Activated CD8-positive, alpha-beta T cell treated with anti-CD3 and anti-CD28 coated beads for 36 hours (primary cell): ENCODE results near the gene DNM3. TPM values are rescaled to one million over a fixed set of nuclear protein-coding genes. Genes with fewer than 3 reads are reported as not detected.

Source experiments
- ATAC-seq: fragments of 200-7000 bp; cut with Tn5 transposase; one replicate; pipeline ENCODE4 v1.10.0; 2021; ENCODE audit warnings: mild to moderate bottlenecking, moderate library complexity
- CTCF ChIA-PET: fragments of 350-600 bp; sonication (Branson Sonifier 250); formaldehyde crosslinking; loops from one replicate; lab custom pipeline; 2021; ENCODE audit warnings: antibody characterized with exemption; lab: Charles Lee
- POLR2A ChIA-PET: fragments of 350-600 bp; sonication (Branson Sonifier 250); formaldehyde crosslinking; loops from one replicate; lab custom pipeline; 2021; ENCODE audit warnings: antibody characterized with exemption; lab: Charles Lee
- DNase-seq: peaks from one replicate; pipeline ENCODE4 v3.0.0-alpha.2; 2020
- H3K27ac Mint-ChIP-seq: one replicate; pipeline ENCODE4 v1.8.0; 2021; ENCODE audit warnings: mild to moderate bottlenecking, mixed read lengths
- H3K27me3 Mint-ChIP-seq: one replicate; pipeline ENCODE4 v1.8.0; 2021; ENCODE audit warnings: mixed read lengths
- H3K36me3 Mint-ChIP-seq: one replicate; pipeline ENCODE4 v1.8.0; 2021; ENCODE audit warnings: low read depth, mixed read lengths
- H3K4me1 Mint-ChIP-seq: one replicate; pipeline ENCODE4 v1.8.0; 2021; ENCODE audit warnings: low read depth, mixed read lengths
- H3K4me3 Mint-ChIP-seq: one replicate; pipeline ENCODE4 v1.8.0; 2021; ENCODE audit warnings: mild to moderate bottlenecking, moderate library complexity, mixed read lengths
- H3K9me3 Mint-ChIP-seq: one replicate; pipeline ENCODE4 v1.8.0; 2021; ENCODE audit warnings: mixed read lengths
- CTCF ChIP-seq: fragments of 200-600 bp; IDR thresholded peaks from one replicate; pipeline ENCODE4 v1.8.0; 2022; ENCODE audit warnings: antibody characterized with exemption, mild to moderate bottlenecking
- intact Hi-C: fragments of 100-400 bp; cut with micrococcal nuclease; formaldehyde crosslinking; loops from one replicate; pipeline ENCODE4 v1.10.0; 2022
- total RNA-seq, 2 experiments: library from RNA; stranded (reverse); gene quantifications; one replicate each; pipeline ENCODE4 v1.2.3, GENCODE V29; 2021

Gene DNM3
- total RNA-seq, 2 experiments from 2014 or later: 0.58 to 1.1 TPM

GRCh38 chr1:172086137-172086536 is 244.8 kb downstream of the DNM3 start:
- Mint-ChIP-seq H3K36me3 (no peaks in the 10 kb centered on the region), H3K4me1 (peaks cover 1% of the 10 kb centered on the region), H3K4me3 (no peak overlapping the region), H3K9me3 (no peaks in the 10 kb centered on the region), H3K27me3 (no peaks in the 10 kb centered on the region), H3K27ac (no peak overlapping the region)
- intact Hi-C loops: no loop called here
- CTCF ChIA-PET: interaction anchor here (1.7 kb wide), 1 partner anchor 313 kb away, joined by 6 read pairs; no protein-coding TSS in a partner anchor
- no peak for TF ChIP-seq CTCF
- no peak for ATAC-seq
- DNase-seq: no peak
- POLR2A ChIA-PET: no interaction called here

- peaks cover 1% of the 10 kb centered on the region for H3K4me1 Mint-ChIP-seq
- ChIA-PET POLR2A (no interaction called here), CTCF (no interaction called here)
Observed at GRCh38 chr1:172088256-172088655, 247.0 kb downstream of the DNM3 start.

GRCh38 chr1:172089768-172090510 is 248.6 kb downstream of the DNM3 start:
- no peaks in the 10 kb centered on the region for H3K9me3 Mint-ChIP-seq
- ATAC-seq (peak; percentile 90), DNase-seq (peak; percentile 82)
- TF ChIP-seq CTCF: peak; percentile 83
- ChIA-PET CTCF (interaction anchor here (0.6 to 2.7 kb wide), 20 partner anchors 9 to 354 kb away, joined by 3 to 21 read pairs (median 4); no protein-coding TSS in a partner anchor), POLR2A (no interaction called here)
- H3K27me3 Mint-ChIP-seq: no peaks in the 10 kb centered on the region
- H3K4me1 Mint-ChIP-seq: peaks cover 1% of the 10 kb centered on the region
- no peaks in the 10 kb centered on the region for H3K36me3 Mint-ChIP-seq
- intact Hi-C loops: loop anchor here (1.0 kb wide), 1 partner anchor 309 kb away; no protein-coding TSS in a partner anchor
- no peak overlapping the region for H3K4me3 Mint-ChIP-seq
- no peak overlapping the region for H3K27ac Mint-ChIP-seq

More at GRCh38 chr1:172088256-172088655, 247.0 kb downstream of the DNM3 start:
- no peak for TF ChIP-seq CTCF
- Mint-ChIP-seq H3K27me3 (no peaks in the 10 kb centered on the region), H3K9me3 (no peaks in the 10 kb centered on the region), H3K36me3 (no peaks in the 10 kb centered on the region), H3K27ac (no peak overlapping the region), H3K4me3 (no peak overlapping the region)
- intact Hi-C loops: no loop called here
- DNase-seq: no peak
- ATAC-seq: no peak

GRCh38 chr1:172090511-172090817 is 249.2 kb downstream of the DNM3 start:
- H3K27ac Mint-ChIP-seq: no peak overlapping the region
- TF ChIP-seq CTCF: peak; percentile 11
- ChIA-PET POLR2A (no interaction called here), CTCF (interaction anchor here (0.5 to 2.7 kb wide), 20 partner anchors 9 to 353 kb away, joined by 3 to 21 read pairs (median 4); no protein-coding TSS in a partner anchor)
- H3K4me3 Mint-ChIP-seq: no peak overlapping the region
- no peaks in the 10 kb centered on the region for H3K9me3 Mint-ChIP-seq
- intact Hi-C loops: loop anchor here (1.0 kb wide), 1 partner anchor 309 kb away; no protein-coding TSS in a partner anchor
- no peaks in the 10 kb centered on the region for H3K27me3 Mint-ChIP-seq
- H3K36me3 Mint-ChIP-seq: no peaks in the 10 kb centered on the region
- ATAC-seq (no peak), DNase-seq (no peak)
- H3K4me1 Mint-ChIP-seq: peaks cover 1% of the 10 kb centered on the region

- DNase-seq (no peak), ATAC-seq (no peak)
- Mint-ChIP-seq H3K9me3 (no peaks in the 10 kb centered on the region), H3K36me3 (no peaks in the 10 kb centered on the region), H3K4me1 (no peaks in the 10 kb centered on the region), H3K4me3 (no peak overlapping the region), H3K27me3 (no peaks in the 10 kb centered on the region), H3K27ac (no peak overlapping the region)
- CTCF ChIA-PET: interaction anchor here (1.6 kb wide), 1 partner anchor 303 kb away, joined by 5 read pairs; no protein-coding TSS in a partner anchor
- no peak for TF ChIP-seq CTCF
- intact Hi-C loops: no loop called here
- POLR2A ChIA-PET: no interaction called here
Observed at GRCh38 chr1:172095846-172096245, 254.5 kb downstream of the DNM3 start.
